GM23338 (cell line): ENCODE results near the gene TNFSF12. TPM values are rescaled to one million over a fixed set of nuclear protein-coding genes. Genes with fewer than 3 reads are reported as not detected.

Experiments
- ATAC-seq: fragments of 200-7000 bp; cut with Tn5 transposase; 3 replicates; pipeline ENCODE4 v1.9.1; 2020
- DNase-seq: peaks from one replicate; pipeline ENCODE4 v3.0.0-alpha.2; 2015; ENCODE audit warnings: low spot score
- H2AFZ ChIP-seq: fragments of 200-600 bp; sonication (generic); 2 replicates; pipeline ENCODE4 v1.8.0; 2016; ENCODE audit warnings: antibody characterized with exemption, mild to moderate bottlenecking, moderate library complexity
- H3F3A ChIP-seq: fragments of 200-600 bp; sonication (generic); replicated peaks from 2 replicates; pipeline ENCODE4 v1.8.0; 2017; ENCODE audit warnings: antibody characterized with exemption, mixed run types, low read depth
- H3K27ac ChIP-seq: fragments of 200-600 bp; sonication (generic); 2 replicates; pipeline ENCODE4 v1.6.1; 2016; ENCODE audit warnings: low read depth
- H3K27me3 ChIP-seq: fragments of 200-600 bp; sonication (generic); 2 replicates; pipeline ENCODE4 v1.8.0; 2016; ENCODE audit warnings: mild to moderate bottlenecking, mixed run types, moderate library complexity; ENCODE audit not compliant: insufficient read depth
- H3K36me3 ChIP-seq: fragments of 200-600 bp; sonication (generic); 2 replicates; pipeline ENCODE4 v1.8.0; 2016; ENCODE audit warnings: mild to moderate bottlenecking; ENCODE audit not compliant: insufficient read depth
- H3K4me1 ChIP-seq: fragments of 200-600 bp; sonication (generic); 2 replicates; pipeline ENCODE4 v1.8.0; 2016; ENCODE audit warnings: mild to moderate bottlenecking, moderate library complexity; ENCODE audit not compliant: insufficient read depth
- H3K4me2 ChIP-seq: fragments of 200-600 bp; sonication (generic); 2 replicates; pipeline ENCODE4 v1.7.1; 2017; ENCODE audit warnings: mixed run types
- H3K4me3 ChIP-seq: fragments of 200-600 bp; sonication (generic); 2 replicates; pipeline ENCODE4 v1.6.1; 2016; ENCODE audit warnings: mixed run types
- H3K79me2 ChIP-seq: fragments of 200-600 bp; sonication (generic); replicated peaks from 2 replicates; pipeline ENCODE4 v1.8.0; 2017; ENCODE audit warnings: mild to moderate bottlenecking; ENCODE audit not compliant: insufficient read depth
- H3K9me2 ChIP-seq: fragments of 200-600 bp; sonication (generic); 2 replicates; pipeline ENCODE4 v1.8.0; 2017; ENCODE audit not compliant: insufficient read depth
- H4K20me1 ChIP-seq: fragments of 200-600 bp; sonication (generic); replicated peaks from 2 replicates; pipeline ENCODE4 v1.8.0; 2017; ENCODE audit warnings: mild to moderate bottlenecking; ENCODE audit not compliant: insufficient read depth
- H3K27ac Mint-ChIP-seq: 2 replicates; pipeline ENCODE4 v1.8.0; 2020; ENCODE audit warnings: inconsistent platforms, mild to moderate bottlenecking, moderate library complexity, mixed read lengths
- H3K27me3 Mint-ChIP-seq: 3 replicates; pipeline ENCODE4 v1.8.0; 2022; ENCODE audit warnings: low read depth, mild to moderate bottlenecking, moderate library complexity, mixed read lengths, inconsistent platforms; ENCODE audit not compliant: insufficient read depth, poor library complexity
- H3K36me3 Mint-ChIP-seq: 3 replicates; pipeline ENCODE4 v1.8.0; 2021; ENCODE audit warnings: low read depth, mild to moderate bottlenecking, inconsistent platforms, moderate library complexity, mixed read lengths
- H3K4me1 Mint-ChIP-seq: 3 replicates; pipeline ENCODE4 v1.8.0; 2020; ENCODE audit warnings: mild to moderate bottlenecking, inconsistent platforms, mixed read lengths
- H3K4me3 Mint-ChIP-seq: 3 replicates; pipeline ENCODE4 v1.8.0; 2021; ENCODE audit warnings: moderate library complexity, mild to moderate bottlenecking, inconsistent platforms, mixed read lengths
- H3K9me3 Mint-ChIP-seq: 3 replicates; pipeline ENCODE4 v1.8.0; 2020; ENCODE audit warnings: moderate library complexity, mild to moderate bottlenecking, inconsistent platforms, mixed read lengths
- POLR2AphosphoS5 ChIP-seq: IDR thresholded peaks from 2 replicates; pipeline ENCODE4 v1.6.1; 2016; ENCODE audit warnings: antibody characterized with exemption, low read depth
- polyA plus RNA-seq: library from polyadenylated mRNA; unstranded; fragments of >200 nt; fragmentation: Nextera tagmentation; extraction: Ambion mirVana; gene quantifications from 2 replicates; pipeline ENCODE4 v1.2.1, GENCODE V29; 2016
- total RNA-seq: library from RNA; depleted of rRNA; stranded (reverse); fragments of >200 nt; shearing (Covaris generic); gene quantifications from 2 replicates; pipeline ENCODE4 v1.2.3, GENCODE V29; 2014
- TF ChIP-seq, protein P1 (sequence below), 2 experiments: fragments of 200-600 bp in 1 of 2; sonication (generic) in 1 of 2; conservative IDR thresholded peaks; 2 replicates each; pipeline versions ENCODE4 v1.5.1 to v1.6.1; 2016 to 2017; ENCODE audit warnings: antibody characterized with exemption in 2 of 2, low read depth in 2 of 2, mild to moderate bottlenecking in 2 of 2, moderate library complexity in 1 of 2
- TF ChIP-seq, protein P2 (sequence below): fragments of 250-450 bp; sonication (Bioruptor Pico); IDR thresholded peaks from 2 replicates; pipeline ENCODE4 v1.5.0; 2020; ENCODE audit warnings: mild to moderate bottlenecking, moderate library complexity

Gene TNFSF12
- total and polyA plus RNA-seq, 2 experiments from 2014 or later, result 3.5 to 6.0 TPM

DNA sequence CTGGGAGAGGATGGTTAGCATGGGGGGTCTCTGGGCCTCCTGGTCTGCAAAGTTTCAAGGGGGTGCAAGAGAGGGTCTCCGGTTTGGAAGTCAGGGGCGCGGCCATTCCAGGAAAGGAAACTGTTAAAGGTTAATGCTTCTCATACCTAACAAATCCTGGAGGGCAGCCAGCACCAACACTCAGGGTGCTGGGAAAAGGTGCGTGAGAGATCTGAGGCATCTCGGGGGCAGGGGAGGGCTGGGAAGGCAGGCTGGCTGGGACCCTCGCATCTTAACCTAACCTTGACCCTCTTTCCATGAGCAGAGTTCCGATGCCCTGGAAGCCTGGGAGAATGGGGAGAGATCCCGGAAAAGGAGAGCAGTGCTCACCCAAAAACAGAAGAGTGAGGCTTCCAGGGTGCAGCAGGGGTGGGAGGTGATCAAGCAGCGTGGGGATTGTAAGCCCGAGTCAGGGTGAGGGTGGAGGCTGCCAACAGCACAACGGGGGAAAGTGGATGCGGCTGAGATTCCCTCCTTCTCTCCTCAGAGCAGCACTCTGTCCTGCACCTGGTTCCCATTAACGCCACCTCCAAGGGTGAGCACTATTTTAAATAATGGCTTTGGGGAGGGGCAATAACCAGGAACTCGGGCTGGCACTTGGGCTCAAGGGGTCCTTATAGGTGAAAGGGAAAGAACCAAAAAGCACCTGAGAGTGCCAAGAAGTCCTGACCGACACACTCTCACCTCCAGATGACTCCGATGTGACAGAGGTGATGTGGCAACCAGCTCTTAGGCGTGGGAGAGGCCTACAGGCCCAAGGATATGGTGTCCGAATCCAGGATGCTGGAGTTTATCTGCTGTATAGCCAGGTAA is 10.7 kb downstream of the TNFSF12 start (continued):
- TF ChIP-seq, protein P1, sequence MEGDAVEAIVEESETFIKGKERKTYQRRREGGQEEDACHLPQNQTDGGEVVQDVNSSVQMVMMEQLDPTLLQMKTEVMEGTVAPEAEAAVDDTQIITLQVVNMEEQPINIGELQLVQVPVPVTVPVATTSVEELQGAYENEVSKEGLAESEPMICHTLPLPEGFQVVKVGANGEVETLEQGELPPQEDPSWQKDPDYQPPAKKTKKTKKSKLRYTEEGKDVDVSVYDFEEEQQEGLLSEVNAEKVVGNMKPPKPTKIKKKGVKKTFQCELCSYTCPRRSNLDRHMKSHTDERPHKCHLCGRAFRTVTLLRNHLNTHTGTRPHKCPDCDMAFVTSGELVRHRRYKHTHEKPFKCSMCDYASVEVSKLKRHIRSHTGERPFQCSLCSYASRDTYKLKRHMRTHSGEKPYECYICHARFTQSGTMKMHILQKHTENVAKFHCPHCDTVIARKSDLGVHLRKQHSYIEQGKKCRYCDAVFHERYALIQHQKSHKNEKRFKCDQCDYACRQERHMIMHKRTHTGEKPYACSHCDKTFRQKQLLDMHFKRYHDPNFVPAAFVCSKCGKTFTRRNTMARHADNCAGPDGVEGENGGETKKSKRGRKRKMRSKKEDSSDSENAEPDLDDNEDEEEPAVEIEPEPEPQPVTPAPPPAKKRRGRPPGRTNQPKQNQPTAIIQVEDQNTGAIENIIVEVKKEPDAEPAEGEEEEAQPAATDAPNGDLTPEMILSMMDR (conservative IDR thresholded peaks at IDR 0.05; ENCODE audit: low read depth in 2 of 2), result no peak

DNA sequence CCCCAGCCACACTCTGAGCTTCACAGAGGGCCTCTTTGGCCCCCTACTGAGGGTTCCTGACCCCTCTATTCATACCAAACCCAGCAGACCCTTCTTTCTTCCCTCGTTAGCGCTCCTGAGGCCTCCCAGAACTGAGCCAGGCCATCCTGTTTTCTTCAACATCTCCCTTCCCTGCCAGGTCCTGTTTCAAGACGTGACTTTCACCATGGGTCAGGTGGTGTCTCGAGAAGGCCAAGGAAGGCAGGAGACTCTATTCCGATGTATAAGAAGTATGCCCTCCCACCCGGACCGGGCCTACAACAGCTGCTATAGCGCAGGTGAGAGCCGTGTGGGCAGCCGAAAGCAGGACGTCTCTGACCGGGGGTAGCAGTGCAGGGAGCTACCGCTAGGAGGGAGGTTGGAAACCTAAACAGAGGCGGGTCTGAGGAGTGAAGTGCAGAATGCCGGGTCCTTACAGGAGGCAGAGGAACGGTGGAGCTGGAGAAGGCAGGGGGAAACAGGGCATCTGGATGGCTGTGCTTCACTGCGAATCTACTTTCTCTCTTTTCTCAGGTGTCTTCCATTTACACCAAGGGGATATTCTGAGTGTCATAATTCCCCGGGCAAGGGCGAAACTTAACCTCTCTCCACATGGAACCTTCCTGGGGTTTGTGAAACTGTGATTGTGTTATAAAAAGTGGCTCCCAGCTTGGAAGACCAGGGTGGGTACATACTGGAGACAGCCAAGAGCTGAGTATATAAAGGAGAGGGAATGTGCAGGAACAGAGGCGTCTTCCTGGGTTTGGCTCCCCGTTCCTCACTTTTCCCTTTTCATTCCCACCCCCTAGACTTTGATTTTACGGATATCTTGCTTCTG is 11.5 kb downstream of the TNFSF12 start:
- H2AFZ ChIP-seq, result 0 out of 2 replicates have a peak overlapping the region, but pooled peaks have one; percentile 43
- peak overlapping the region; percentile 86 for H3K27ac ChIP-seq

More for the DNA sequence above, 11.5 kb downstream of the TNFSF12 start:
- ATAC-seq (peak; percentile 66), DNase-seq (peak; percentile 94)
- Histone ChIP-seq H3K36me3 (peaks cover 10% of the 10 kb centered on the region; the same call in 1 of the 2 replicates), H3K4me2 (peak overlapping the region; percentile 98), H3K4me3 (peak overlapping the region; percentile 96), H4K20me1 (peaks cover 6% of the 10 kb centered on the region), H3K27me3 (no peaks in the 10 kb centered on the region), H3K9me2 (no peaks in the 10 kb centered on the region), H3K79me2 (peaks cover 34% of the 10 kb centered on the region), H3K4me1 (peaks cover 45% of the 10 kb centered on the region), H3F3A (peaks cover 33% of the 10 kb centered on the region)
- peak overlapping the region; percentile 92 for H3K27ac Mint-ChIP-seq
- no peaks in the 10 kb centered on the region for H3K9me3 Mint-ChIP-seq
- TF ChIP-seq, protein P2, sequence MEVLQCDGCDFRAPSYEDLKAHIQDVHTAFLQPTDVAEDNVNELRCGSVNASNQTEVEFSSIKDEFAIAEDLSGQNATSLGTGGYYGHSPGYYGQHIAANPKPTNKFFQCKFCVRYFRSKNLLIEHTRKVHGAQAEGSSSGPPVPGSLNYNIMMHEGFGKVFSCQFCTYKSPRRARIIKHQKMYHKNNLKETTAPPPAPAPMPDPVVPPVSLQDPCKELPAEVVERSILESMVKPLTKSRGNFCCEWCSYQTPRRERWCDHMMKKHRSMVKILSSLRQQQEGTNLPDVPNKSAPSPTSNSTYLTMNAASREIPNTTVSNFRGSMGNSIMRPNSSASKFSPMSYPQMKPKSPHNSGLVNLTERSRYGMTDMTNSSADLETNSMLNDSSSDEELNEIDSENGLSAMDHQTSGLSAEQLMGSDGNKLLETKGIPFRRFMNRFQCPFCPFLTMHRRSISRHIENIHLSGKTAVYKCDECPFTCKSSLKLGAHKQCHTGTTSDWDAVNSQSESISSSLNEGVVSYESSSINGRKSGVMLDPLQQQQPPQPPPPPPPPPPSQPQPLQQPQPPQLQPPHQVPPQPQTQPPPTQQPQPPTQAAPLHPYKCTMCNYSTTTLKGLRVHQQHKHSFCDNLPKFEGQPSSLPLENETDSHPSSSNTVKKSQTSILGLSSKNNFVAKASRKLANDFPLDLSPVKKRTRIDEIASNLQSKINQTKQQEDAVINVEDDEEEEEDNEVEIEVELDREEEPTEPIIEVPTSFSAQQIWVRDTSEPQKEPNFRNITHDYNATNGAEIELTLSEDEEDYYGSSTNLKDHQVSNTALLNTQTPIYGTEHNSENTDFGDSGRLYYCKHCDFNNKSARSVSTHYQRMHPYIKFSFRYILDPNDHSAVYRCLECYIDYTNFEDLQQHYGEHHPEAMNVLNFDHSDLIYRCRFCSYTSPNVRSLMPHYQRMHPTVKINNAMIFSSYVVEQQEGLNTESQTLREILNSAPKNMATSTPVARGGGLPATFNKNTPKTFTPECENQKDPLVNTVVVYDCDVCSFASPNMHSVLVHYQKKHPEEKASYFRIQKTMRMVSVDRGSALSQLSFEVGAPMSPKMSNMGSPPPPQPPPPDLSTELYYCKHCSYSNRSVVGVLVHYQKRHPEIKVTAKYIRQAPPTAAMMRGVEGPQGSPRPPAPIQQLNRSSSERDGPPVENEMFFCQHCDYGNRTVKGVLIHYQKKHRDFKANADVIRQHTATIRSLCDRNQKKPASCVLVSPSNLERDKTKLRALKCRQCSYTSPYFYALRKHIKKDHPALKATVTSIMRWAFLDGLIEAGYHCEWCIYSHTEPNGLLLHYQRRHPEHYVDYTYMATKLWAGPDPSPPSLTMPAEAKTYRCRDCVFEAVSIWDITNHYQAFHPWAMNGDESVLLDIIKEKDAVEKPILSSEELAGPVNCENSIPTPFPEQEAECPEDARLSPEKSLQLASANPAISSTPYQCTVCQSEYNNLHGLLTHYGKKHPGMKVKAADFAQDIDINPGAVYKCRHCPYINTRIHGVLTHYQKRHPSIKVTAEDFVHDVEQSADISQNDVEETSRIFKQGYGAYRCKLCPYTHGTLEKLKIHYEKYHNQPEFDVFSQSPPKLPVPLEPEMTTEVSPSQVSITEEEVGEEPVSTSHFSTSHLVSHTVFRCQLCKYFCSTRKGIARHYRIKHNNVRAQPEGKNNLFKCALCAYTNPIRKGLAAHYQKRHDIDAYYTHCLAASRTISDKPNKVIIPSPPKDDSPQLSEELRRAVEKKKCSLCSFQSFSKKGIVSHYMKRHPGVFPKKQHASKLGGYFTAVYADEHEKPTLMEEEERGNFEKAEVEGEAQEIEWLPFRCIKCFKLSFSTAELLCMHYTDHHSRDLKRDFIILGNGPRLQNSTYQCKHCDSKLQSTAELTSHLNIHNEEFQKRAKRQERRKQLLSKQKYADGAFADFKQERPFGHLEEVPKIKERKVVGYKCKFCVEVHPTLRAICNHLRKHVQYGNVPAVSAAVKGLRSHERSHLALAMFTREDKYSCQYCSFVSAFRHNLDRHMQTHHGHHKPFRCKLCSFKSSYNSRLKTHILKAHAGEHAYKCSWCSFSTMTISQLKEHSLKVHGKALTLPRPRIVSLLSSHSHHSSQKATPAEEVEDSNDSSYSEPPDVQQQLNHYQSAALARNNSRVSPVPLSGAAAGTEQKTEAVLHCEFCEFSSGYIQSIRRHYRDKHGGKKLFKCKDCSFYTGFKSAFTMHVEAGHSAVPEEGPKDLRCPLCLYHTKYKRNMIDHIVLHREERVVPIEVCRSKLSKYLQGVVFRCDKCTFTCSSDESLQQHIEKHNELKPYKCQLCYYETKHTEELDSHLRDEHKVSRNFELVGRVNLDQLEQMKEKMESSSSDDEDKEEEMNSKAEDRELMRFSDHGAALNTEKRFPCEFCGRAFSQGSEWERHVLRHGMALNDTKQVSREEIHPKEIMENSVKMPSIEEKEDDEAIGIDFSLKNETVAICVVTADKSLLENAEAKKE, result no peak
- TF ChIP-seq, protein P1 (conservative IDR thresholded peaks at IDR 0.05; ENCODE audit: low read depth in 2 of 2), result peak; percentile 60 to 64
- 0 out of 2 replicates have a peak, but pooled peaks have one; percentile 27 for TF ChIP-seq POLR2AphosphoS5
- H3K4me1 Mint-ChIP-seq, result peaks cover 52% of the 10 kb centered on the region
- peak overlapping the region; percentile 93 for H3K4me3 Mint-ChIP-seq
- peaks cover 28% of the 10 kb centered on the region for H3K27me3 Mint-ChIP-seq
- peaks cover 25% of the 10 kb centered on the region for H3K36me3 Mint-ChIP-seq
